AG04449 (cell line): Measurements from ENCODE around the gene GSX1.

Source experiments
- CTCF ChIA-PET: fragments of 350-600 bp; formaldehyde crosslinking; extraction: SDS; loops from one replicate; lab custom pipeline; 2021; ENCODE audit warnings: antibody characterized with exemption; lab: Yijun Ruan, JAX
- POLR2A ChIA-PET: fragments of 400-600, 350-600 bp; formaldehyde crosslinking; extraction: SDS; loops from one replicate; lab custom pipeline; 2020; ENCODE audit warnings: antibody characterized with exemption, inconsistent platforms; lab: Yijun Ruan, JAX
- DNase-seq: peaks from one replicate; pipeline ENCODE4 v3.0.0-alpha.2; 2010; ENCODE audit warnings: low read depth, low spot score
- H3K4me3 ChIP-seq: 2 replicates; pipeline ENCODE4 v1.5.1; 2011; ENCODE audit warnings: low read depth, mild to moderate bottlenecking, control low read depth, low read length
- TF ChIP-seq, protein P1 (sequence below): IDR thresholded peaks from one replicate; pipeline ENCODE4 v1.5.1; 2011; ENCODE audit warnings: mild to moderate bottlenecking, moderate library complexity, low read length, control low read depth, inconsistent platforms; ENCODE audit not compliant: insufficient read depth; ENCODE audit errors: missing control alignments

The GSX1 gene

DNA sequence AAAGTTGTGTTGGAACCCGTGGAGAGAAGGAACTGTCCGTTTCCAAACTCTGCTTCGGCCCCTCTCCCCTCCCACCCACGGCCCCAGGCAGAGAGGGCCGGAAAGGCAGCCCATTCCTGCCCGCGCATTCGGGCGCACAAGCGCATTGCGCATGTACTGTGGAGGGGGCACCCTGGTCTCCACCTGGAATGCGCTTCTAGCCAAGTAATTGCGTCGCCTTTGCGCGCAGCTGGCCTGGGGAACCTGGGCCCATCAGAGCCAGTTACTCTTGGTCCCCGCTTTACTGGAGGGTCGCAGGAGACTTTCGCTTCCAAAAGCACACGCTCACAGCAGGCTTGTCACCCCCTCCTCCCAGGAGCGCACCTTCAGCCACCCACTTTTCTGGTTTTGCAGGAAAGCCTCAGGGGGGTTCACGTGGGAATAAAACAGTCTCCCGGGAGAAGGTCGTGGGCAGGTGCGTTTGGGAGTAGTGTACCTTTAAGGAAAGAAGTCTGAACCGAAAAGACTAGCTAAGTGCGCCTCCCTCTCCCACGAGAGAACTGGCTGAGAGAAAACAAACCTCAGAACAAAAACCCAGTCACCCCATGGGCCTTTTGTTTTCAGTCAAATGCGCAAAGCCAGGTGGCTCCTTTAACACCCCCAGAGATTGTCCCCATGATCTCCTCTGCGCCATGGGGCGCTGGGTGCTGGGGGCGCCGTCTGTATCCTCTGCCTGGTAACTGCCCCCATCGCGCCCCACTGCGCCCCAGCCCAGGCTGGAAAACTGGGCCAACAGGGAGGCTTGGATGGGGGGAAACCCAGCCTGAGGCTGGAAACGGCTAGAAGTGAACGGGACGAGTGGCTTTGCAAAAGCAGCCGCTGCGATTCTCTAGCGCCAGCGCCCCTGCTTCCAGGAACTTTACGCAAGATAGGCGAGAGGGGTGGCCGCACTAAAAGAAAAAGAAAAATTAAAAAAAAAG is 28.5 kb downstream of the GSX1 start:
- H3K4me3 ChIP-seq, result no peak overlapping the region
- POLR2A ChIA-PET, result no interaction called here
- TF ChIP-seq, protein P1, sequence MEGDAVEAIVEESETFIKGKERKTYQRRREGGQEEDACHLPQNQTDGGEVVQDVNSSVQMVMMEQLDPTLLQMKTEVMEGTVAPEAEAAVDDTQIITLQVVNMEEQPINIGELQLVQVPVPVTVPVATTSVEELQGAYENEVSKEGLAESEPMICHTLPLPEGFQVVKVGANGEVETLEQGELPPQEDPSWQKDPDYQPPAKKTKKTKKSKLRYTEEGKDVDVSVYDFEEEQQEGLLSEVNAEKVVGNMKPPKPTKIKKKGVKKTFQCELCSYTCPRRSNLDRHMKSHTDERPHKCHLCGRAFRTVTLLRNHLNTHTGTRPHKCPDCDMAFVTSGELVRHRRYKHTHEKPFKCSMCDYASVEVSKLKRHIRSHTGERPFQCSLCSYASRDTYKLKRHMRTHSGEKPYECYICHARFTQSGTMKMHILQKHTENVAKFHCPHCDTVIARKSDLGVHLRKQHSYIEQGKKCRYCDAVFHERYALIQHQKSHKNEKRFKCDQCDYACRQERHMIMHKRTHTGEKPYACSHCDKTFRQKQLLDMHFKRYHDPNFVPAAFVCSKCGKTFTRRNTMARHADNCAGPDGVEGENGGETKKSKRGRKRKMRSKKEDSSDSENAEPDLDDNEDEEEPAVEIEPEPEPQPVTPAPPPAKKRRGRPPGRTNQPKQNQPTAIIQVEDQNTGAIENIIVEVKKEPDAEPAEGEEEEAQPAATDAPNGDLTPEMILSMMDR, result no peak
- CTCF ChIA-PET, result interaction anchor here (0.7 to 11.6 kb wide), 7 partner anchors 10 to 458 kb away, joined by 3 to 335 read pairs (median 9); no protein-coding TSS in a partner anchor
- DNase-seq, result no peak

DNA sequence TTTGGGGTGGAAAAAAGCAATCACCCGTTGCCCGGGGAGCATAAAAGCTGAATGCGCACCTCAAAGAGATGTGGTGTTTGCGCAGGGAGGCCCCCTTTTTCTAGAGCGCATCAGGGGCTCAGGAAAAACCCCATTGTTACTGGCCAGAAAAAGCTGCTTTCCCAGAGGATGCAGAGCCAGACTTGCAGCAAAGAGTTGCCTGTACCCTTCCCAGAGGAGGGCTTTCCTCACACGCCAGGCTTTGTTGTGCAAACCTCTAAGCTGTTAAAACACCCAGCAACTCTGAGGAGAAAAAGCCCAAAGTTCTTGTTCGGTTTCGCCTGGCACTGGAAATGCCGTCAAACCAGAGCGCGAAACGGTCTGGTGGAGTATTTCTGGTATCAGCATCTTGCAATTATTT is 29.3 kb downstream of the GSX1 start:
- no peak for DNase-seq
- CTCF ChIA-PET, result interaction anchor here (0.7 to 11.6 kb wide), 9 partner anchors 9 to 458 kb away, joined by 3 to 335 read pairs (median 4); no protein-coding TSS in a partner anchor
- TF ChIP-seq, protein P1, result no peak
- POLR2A ChIA-PET, result no interaction called here
- H3K4me3 ChIP-seq, result no peak overlapping the region

DNA sequence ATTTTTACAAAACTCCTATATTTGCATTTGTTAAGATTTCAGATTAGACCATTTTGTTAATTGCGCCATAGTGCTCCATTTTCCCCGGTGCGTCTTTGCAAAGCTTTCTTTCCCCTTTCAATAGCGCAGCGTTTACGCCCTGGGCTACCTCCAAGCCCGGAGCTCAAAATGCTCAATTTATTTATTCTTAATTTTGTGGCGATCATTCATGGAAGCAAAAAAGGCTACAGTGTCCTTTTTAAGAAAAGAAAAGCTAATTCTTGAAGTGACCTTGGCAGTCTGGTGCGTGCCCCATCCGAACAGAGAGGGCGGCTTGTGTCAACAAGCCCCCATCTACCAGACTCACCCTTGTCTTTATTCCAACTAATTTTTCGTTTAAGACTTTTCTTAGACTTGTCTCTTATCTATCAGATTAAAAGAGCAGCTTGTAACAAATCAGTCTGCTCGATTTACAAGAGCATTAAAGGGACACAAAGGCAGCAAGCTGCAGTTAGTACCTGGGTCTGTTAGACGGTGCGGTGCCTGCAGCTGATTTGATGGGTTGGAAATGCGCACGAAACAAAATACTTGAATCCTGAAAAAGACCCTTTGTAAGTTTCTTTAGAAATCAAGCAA is 30.1 kb downstream of the GSX1 start:
- TF ChIP-seq, protein P1, result no peak
- POLR2A ChIA-PET, result no interaction called here
- no peak for DNase-seq
- CTCF ChIA-PET, result interaction anchor here (0.7 to 11.6 kb wide), 8 partner anchors 8 to 459 kb away, joined by 3 to 335 read pairs (median 6); no protein-coding TSS in a partner anchor
- no peak overlapping the region for H3K4me3 ChIP-seq

DNA sequence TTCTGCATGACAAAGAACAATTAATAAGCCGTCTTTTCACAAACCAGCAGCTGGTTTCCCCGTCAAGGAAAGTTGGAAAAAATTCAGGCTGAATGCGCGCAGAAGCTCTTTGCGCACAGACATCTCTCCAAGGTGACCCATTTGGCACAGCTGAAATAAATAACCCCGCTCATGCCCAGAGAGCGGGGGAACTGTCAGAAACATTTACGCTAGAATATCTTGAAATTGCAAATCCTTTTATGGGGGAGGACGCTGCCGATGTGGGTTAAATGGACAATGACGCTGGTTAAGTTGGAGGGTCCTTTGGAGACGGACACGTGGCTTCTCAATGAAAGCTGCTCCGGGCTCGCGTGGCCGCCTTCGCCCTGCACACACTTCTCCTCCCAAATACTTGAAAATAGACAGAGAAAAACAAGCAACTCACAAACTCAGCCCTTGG is 30.6 kb downstream of the GSX1 start:
- ChIA-PET POLR2A (no interaction called here), CTCF (interaction anchor here (0.7 to 11.6 kb wide), 6 partner anchors 8 to 460 kb away, joined by 4 to 335 read pairs (median 9); no protein-coding TSS in a partner anchor)
- TF ChIP-seq, protein P1, result no peak
- DNase-seq, result no peak
- H3K4me3 ChIP-seq, result no peak overlapping the region

DNA sequence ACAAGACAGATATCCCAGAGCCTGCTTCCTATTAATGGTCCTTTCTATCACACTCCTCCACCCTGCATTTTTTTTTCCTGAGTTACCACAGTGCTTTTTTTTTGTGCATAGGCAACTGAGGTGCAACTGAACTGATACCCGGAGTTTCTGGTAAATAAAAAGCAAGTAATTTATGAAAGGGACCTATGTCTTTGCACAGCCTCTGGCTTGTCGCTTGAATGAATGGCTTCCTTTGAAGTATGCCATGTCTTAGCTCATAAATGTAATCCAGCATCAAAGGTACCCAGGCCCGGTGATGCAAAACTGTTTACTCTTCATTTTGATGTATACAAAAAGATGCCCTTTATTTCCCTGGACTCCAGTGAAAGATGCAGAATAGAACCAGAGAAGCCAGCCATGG is 31.8 kb downstream of the GSX1 start:
- TF ChIP-seq, protein P1, result no peak
- ChIA-PET CTCF (interaction anchor here (0.5 to 11.6 kb wide), 7 partner anchors 15 to 461 kb away, joined by 3 to 335 read pairs (median 111); no protein-coding TSS in a partner anchor), POLR2A (no interaction called here)

More for the DNA sequence above, 31.8 kb downstream of the GSX1 start:
- DNase-seq, result no peak
- H3K4me3 ChIP-seq, result no peak overlapping the region
